Dedifferentiated amniotic fluid mesenchymal stem cell (primary cell): Measurements from ENCODE around the gene VKORC1.
A peak's percentile ranks its signal among the peaks of the same experiment; 100 is the strongest.

Source experiments
- DNase-seq: peaks from one replicate; pipeline ENCODE4 v3.0.0-alpha.2; 2016; ENCODE audit errors: extremely low spot score

The VKORC1 gene

DNA sequence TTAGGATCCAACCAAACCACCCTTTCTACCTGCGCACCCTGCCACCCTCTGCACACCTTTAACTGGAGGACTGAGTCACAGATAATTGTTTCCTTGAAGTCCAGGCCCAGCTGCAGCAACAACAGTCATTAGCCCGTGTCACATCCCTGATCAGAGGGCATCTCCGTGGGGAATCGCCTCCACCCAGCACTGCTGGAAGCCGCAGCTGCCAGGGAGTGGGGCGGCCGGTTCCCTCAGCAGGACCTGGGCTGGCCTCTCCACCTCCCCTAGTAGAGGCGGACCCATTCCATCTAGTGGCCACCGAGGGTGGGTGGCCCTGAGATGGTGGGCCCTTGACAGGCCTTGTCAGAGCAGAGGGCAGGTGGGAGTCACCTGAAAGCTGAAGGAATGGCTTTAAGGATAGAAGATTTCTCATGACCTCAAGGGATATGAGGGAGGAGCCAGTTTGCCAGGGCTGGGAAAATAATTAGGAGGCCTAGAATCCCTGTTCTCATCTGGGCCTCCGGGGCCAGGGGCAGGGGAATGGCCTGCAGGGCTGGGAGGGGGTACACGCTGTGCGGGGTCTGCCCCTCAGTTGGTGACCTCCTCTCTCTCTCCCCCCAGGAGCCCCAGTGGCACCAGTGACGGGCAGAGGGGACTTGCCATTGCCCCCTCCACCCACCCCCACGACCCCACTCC lies 12.1 kb downstream of the VKORC1 start:
- no peak for DNase-seq

DNA sequence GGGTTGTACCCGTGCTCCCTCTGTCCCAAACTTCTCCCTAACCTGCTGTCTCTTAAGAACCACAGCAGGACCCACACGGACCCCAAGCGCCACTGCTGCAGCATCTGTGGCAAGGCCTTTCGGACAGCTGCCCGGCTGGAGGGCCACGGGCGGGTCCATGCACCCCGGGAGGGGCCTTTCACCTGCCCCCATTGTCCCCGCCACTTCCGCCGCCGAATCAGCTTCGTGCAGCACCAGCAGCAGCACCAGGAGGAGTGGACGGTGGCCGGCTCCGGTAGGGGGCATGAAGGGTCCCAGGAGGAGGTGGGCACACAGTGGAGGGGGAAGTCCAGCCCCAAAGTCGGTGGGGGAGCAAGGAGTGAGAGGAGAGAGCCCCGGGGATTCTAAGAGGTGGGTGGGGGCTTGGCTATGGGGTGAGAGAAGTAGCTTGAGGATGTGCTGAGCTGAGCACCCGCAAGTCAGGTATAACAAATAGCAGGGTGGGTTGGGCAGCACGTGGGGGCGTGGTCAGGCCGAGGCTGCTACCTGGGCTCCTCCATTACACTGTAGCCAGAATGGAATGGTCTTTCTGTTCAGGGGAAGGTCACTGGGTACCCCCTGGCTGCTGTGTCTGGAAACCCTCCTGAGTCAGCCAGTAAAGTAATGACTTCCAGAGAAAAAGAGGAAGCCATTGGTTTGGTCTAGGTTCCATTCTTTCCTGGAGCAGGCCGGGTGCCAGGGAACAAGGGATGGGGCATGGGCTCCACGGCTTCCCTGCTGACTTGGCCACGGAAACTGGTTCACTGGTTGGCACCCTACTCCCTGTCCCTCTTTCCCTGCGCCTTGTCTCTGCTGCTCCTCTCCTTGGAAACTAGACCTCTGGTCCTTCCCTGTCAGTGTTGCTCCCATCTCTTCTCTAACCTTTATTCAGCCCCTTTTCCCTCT lies 12.9 kb downstream of the VKORC1 start:
- DNase-seq: no peak

DNA sequence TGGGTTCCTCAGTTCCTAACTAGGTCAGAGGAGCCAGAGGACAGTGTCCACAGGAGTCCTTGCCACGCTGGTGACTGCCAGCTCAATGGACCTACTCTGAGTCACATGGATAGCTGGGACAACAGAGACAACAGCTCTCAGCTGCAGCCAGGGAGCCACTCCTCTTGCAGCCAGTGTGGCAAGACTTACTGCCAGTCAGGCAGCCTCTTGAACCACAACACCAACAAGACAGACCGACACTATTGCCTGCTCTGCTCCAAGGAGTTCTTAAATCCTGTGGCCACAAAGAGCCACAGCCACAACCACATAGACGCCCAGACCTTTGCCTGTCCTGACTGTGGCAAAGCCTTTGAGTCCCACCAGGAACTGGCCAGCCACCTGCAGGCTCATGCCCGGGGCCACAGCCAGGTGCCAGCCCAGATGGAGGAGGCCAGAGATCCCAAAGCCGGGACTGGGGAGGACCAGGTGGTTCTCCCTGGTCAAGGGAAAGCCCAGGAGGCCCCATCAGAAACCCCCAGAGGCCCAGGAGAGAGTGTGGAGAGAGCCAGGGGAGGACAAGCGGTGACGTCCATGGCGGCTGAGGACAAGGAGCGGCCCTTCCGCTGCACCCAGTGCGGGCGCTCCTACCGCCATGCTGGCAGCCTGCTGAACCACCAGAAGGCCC lies 13.7 kb downstream of the VKORC1 start:
- DNase-seq: no peak

DNA sequence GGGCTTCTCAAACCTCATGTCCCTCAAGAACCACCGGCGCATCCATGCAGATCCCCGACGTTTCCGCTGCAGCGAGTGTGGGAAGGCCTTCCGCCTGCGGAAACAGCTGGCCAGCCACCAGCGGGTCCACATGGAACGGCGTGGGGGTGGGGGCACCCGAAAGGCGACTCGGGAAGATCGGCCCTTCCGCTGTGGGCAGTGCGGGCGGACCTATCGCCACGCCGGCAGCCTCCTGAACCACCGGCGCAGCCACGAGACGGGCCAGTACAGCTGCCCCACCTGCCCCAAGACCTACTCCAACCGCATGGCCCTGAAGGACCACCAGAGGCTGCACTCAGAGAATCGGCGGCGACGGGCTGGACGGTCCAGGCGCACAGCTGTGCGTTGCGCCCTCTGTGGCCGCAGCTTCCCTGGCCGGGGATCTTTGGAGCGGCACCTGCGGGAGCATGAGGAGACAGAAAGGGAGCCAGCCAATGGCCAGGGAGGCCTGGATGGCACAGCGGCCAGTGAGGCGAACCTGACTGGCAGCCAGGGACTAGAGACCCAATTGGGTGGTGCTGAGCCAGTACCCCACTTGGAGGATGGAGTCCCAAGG lies 14.5 kb downstream of the VKORC1 start:
- no peak for DNase-seq

DNA sequence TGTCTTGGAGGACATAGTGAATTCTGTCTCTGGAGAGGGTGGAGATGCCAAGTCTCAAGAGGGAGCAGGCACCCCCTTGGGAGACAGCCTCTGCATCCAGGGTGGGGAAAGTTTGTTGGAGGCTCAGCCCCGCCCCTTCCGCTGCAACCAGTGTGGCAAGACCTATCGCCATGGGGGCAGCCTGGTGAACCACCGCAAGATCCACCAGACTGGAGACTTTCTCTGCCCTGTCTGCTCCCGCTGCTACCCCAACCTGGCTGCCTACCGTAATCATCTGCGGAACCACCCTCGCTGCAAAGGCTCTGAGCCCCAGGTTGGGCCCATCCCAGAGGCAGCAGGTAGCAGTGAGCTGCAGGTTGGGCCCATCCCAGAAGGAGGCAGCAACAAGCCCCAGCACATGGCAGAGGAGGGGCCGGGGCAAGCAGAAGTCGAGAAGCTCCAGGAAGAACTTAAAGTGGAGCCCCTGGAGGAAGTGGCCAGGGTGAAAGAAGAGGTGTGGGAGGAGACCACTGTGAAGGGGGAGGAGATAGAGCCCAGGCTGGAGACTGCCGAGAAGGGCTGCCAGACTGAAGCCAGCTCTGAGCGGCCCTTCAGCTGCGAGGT lies 15.2 kb downstream of the VKORC1 start:
- no peak for DNase-seq

DNA sequence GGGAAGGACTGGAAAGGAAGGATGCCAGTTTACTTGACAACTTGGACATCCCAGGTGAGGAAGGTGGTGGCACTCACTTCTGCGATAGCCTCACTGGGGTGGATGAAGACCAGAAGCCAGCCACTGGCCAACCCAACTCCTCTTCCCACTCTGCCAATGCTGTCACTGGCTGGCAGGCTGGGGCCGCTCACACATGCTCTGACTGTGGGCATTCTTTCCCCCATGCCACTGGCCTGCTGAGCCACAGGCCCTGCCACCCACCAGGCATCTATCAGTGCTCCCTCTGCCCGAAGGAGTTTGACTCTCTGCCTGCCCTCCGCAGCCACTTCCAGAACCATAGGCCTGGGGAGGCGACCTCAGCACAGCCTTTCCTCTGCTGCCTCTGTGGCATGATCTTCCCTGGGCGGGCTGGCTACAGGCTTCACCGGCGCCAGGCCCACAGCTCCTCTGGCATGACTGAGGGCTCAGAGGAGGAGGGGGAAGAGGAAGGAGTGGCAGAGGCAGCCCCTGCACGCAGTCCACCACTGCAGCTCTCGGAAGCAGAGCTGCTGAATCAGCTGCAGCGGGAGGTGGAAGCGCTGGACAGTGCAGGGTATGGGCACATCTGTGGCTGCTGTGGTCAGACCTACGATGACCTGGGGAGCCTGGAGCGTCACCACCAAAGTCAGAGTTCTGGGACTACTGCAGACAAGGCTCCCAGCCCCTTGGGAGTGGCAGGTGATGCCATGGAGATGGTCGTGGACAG lies 15.8 kb downstream of the VKORC1 start:
- DNase-seq: no peak

DNA sequence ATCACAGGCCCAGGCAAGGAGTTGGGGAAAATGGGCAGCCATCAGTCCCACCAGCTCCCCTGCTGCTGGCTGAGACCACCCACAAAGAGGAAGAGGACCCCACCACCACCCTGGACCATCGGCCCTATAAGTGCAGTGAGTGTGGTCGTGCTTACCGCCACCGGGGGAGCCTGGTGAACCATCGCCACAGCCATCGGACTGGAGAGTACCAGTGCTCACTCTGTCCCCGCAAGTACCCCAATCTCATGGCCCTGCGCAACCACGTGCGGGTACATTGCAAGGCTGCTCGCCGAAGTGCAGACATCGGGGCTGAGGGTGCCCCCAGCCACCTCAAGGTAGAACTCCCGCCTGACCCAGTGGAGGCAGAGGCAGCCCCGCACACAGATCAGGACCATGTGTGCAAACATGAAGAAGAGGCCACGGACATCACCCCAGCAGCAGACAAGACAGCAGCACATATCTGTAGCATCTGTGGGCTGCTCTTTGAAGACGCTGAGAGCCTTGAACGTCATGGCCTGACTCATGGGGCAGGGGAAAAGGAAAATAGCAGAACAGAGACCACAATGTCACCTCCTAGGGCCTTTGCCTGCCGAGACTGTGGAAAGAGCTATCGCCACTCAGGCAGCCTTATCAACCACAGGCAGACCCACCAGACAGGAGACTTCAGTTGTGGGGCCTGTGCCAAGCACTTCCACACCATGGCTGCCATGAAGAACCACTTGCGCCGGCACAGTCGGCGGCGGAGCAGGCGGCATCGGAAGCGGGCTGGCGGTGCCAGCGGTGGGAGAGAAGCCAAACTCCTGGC lies 16.8 kb downstream of the VKORC1 start:
- DNase-seq: no peak

DNA sequence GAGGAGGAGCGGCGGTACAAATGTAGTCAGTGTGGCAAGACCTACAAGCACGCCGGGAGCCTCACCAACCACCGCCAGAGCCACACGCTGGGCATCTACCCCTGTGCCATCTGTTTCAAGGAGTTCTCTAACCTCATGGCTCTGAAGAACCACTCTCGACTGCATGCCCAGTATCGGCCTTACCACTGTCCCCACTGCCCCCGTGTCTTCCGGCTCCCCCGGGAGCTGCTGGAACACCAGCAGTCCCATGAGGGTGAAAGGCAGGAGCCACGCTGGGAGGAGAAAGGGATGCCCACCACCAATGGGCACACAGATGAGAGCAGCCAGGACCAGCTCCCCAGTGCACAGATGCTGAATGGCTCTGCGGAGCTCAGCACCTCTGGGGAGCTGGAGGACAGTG lies 17.6 kb downstream of the VKORC1 start:
- no peak for DNase-seq

DNA sequence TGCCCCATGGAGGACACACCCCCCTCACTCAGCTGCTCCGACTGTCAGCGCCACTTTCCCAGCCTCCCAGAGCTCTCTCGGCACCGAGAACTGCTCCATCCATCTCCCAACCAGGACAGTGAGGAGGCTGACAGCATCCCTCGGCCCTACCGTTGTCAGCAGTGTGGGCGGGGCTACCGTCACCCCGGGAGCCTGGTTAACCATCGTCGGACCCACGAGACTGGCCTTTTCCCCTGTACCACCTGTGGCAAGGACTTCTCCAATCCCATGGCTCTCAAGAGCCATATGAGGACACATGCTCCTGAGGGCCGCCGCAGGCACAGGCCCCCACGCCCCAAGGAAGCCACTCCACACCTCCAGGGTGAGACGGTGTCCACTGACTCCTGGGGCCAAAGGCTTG lies 18.3 kb downstream of the VKORC1 start:
- no peak for DNase-seq

DNA sequence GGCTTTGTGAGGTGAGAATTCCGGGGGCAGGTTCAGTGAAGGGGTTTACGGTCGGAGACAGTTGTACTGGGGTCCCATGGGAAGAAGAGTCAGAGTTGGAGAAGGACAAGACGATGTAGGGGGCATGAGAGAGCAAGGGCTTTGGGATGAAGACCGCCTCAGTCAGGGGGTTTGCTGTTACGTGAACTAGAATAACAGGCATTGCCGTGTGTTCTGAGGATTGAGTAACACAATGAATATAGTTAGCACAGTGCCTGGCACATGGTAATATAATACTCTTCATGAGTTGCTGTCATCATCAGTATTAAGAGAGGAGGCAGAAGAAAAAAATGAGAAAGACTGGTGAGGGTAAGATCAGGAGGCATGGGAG lies 19.8 kb downstream of the VKORC1 start:
- no peak for DNase-seq

DNA sequence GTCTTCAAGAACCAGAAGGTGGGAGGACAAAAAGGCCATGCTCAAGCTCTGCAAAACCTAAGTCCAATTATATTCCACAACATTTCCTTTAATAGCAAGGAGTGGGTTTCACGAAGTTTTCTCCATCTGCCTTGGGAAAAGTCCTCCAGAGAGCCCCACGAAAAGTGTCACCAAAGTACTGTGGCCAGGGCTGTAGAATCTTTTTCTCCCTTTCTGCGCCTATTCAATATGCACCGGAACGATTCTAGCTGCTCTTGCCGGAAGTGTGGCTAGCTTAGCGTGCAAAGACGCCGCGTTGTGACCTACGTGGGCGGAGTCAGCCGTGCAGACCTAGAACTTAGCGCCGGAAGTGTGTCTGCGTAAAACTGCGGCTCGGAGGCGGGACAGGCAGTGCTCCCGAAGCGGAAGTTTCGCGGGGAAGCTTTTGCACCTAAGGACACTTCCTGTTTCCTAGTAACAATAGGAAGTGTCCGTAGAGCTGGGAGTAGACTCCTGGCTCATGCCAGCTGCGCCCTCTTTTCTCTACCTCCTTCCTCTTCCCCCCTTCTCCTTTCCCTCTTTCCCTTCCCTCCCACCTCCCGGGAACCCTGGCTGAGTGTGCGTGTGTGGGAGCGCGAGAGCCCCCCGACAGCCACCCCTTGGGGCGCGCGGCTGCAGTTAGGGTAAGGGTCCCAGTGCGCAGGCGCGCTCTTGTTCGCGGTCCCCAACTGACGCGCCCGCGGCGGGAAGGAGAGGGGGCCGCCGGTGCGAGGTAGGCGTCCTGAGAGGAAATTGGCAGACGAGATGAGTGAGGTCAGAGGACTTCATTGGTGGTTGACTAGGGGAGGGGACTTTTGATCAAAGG lies 20.4 kb downstream of the VKORC1 start, which contains the start of the genes ZNF646 and ZNF668:
ZNF646 (plus strand) TSS at position 453 of the 844 bp plus-strand sequence. CDS start 1,903 bp downstream, outside the sequence.
ZNF668 (minus strand) TSS at position 271 of the 844 bp plus-strand sequence. CDS start 9,781 bp downstream, outside the sequence.
- DNase-seq: peak; percentile 100

DNA sequence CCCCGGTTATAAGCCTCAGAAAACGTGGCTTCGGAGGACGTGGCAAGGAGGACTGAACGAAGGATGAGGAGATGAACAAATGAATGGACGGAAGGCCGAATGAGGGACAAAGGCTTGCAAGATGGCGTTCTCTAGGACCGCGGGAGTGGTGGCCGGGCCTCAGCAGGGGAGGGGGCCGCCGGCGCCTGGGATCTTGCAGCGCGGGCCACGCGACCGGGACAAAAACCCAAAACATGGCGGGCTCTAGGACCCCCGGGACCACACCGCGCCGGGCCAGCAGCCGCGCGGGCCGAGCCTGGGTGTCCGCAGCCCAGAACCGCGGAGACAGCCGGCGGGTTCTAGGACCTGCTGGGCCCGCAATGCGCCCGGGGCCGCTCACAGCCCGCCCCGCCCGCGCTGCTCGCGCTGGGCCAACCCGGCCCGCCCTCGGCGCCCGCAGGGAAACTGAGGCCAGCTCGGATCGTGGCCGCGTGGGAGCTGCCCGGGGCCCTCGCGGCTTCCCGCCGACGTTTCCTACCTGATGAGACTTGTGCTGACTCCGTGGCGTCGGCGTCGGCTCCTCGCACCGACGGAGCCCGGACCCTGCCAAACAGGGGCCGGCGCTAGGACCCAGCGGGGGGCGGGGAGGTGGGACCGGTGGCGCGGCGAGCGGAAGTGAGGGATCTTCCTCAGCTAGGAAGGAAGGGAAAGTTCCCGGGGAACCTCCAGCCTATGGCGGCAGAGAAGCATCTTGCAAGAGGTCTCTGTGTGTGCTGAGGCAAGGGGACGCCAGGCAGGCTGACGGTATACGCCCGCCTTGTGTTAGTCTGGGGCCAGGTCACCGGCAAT lies 21.2 kb downstream of the VKORC1 start:
- DNase-seq: peak; percentile 84

DNA sequence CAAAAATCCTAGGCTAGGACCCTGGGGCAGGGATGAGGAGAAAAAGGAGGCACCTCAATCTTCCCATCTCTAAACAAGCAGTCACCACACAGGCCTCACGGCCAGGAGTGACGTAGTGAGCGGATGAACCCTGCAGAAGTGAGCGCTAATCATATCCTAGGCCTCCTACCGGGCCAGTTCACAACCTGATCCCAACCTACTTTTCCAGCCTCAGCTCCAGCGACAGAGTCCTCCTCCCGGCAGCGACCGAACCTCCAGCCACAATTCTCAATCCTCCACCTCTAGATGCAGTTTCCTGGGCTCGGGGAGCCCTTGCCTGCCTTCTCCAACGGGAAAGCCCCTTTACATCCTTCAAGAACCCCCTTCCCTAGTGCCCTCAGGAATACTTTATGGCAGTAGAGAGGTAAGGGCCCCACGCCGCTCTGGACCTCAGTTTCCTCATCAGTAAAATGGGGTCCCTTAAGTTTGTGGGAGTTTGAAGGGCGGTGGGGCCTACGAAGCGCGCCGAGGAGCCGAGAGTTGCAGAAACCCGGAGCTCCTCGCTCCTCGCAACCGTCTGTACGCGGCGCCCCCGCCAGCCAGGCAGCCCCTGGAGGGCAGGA lies 22.0 kb downstream of the VKORC1 start:
- peak; percentile 23 for DNase-seq

DNA sequence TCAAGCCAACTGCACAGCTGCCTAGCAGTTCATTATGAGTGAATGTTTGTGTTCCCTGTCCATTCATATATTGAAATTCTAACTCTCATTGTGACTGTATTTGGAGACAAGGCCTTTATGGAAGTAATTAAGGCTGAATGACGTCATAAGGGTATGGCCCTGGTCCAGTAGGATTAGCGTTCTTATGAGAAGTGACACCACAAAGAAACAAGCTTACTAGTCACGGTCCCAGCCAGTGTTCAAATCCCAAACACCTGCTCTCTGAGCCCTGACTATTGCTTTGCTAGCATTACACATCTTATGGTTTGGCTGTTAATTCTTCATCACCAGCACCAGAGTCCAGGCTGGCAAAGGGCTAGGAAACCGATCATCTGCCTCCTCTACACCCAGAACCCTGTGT lies 22.7 kb downstream of the VKORC1 start:
- DNase-seq: peak; percentile 74

DNA sequence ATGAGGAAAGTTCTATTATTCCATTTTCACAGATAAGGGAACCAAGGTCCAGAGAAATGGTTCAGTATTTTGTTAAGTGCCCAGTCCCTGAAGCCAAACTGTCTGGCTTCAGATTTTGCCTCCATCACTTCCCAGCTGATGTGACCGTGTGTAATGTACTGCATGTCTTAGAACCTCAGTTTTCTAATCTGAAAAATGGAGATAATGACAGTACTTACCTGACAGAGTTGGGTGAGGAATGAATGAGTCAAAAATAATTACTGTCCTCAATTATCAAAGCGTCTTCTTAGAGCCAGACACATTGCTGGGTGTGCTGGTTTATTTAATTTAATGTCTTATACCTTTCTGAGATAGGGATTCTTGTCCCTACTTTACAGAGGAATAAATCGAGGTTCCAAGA lies 27.3 kb downstream of the VKORC1 start:
- DNase-seq: no peak

DNA sequence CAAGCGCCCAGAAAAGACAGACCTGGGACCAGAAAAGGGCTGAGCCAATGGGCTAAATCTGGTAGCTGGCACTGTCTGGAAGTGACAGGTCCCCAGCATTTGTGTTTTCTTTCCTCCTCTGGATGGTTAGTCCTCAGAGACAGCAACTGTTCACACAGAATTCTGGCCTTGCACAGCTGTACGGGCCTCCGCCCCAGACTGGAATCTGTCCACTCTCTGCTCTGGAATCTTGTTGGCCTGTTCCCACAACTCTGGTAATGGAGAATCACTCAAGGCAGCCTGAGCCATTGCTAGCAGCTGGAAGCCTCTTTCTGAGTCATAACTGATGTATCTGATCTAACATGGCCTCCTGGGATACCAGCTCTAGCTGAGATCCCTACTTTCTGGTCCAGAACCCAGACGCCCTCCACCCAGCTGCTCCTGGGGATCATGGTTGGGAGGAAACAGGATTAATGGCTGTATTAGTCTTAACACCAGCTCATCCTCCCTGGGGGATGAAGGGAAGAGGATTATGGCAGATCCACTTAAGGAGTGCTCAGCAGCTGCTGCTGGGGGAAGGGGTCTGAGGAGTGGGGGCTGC lies 29.6 kb downstream of the VKORC1 start:
- peak; percentile 97 for DNase-seq

DNA sequence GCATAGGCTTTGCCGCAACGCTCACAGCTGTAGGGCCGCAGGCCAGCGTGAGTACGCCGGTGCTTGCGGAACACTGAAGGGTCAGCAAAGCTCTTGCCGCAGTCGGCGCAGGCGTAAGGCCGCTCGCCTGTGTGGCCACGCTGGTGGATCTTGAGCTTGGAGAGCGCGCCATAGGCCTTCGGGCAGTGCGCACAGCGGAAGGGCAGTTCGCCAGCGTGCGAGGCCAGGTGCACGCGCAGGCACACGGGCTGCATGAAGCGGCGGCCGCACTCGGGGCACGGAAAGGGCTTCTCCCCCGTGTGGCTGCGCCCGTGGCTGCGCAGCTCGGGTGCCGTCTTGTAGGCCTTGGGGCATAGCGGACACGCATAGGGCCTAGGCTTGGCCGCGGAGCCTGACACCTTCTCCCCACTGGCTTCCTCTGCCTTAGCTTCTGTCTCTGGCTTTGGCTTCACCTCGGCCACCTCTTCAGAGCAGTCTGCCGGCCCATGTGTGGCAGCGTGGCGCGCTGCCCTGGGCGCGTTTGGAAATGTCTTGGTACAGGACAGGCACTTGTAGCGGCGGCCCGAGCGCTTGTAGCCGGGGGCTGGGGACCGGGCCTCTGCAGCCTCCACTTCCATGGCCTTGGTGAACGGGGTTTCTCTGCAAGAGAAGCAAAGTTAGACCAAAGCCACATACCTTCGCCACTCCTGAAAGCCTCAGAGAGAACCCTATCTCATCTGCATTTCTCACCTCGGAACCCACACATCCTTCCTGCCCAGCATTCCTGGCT lies 30.6 kb downstream of the VKORC1 start:
- DNase-seq: no peak
